ENCODE results near the gene NUDT7.

NUDT7 gene

DNA sequence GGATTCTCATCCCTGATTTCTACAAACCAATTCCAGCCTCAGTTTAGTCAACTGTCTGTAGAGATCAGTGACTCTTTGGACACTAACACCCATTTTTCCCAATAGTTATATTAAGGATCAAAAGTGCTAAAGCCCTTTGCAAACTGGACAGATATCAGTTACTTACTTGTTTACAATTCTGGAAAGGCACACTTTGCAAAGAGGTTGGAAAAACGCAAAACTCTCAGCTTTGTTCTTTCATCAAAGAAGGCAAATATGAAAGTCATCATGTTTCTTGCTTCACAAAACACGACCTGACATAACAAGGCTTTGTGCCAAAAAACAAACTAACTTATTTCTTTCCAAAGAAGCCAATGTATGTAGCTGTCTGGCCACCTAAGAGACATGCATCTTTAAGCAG, 39.9 kb downstream of the NUDT7 start:
- ATAC-seq (replicated peaks; ENCODE audit: extremely low read depth, poor library complexity, severe bottlenecking) = no peak
- peaks cover 26% of the 10 kb centered on the region for H3K27me3 Mint-ChIP-seq
- no peak for DNase-seq (ENCODE audit: low spot score in 2 of 2)
- H3K36me3 Mint-ChIP-seq (ENCODE audit: insufficient read depth) = no peaks in the 10 kb centered on the region
- no peaks in the 10 kb centered on the region for H3K9me3 Mint-ChIP-seq
- H3K4me1 Mint-ChIP-seq = no peaks in the 10 kb centered on the region
- H3K4me3 Mint-ChIP-seq = no peak overlapping the region
- H3K27ac Mint-ChIP-seq (ENCODE audit: low read depth) = no peak overlapping the region

DNA sequence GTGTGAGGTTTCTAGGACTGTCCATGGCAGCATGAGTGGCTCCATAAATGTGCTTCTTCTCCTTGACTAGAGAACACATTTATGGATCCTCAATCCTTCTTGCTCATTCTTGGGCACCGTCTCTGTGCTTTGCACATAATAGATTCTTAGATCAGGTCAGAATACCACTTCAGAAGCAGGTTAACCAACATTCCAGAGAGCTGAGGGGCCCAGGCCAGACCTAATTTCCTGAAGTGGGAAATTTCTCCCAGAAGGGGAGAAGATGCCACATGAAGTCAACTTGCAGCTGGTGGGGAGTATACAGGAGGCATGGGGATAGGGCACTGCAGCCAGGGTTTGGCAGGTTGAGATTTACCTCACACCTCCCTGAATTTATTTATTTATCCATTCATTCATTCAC, 41.7 kb downstream of the NUDT7 start:
- no peak overlapping the region for H3K4me3 Mint-ChIP-seq
- H3K9me3 Mint-ChIP-seq = no peaks in the 10 kb centered on the region
- H3K4me1 Mint-ChIP-seq = no peaks in the 10 kb centered on the region
- H3K27ac Mint-ChIP-seq (ENCODE audit: low read depth) = no peak overlapping the region
- peaks cover 21% of the 10 kb centered on the region for H3K27me3 Mint-ChIP-seq
- H3K36me3 Mint-ChIP-seq (ENCODE audit: insufficient read depth) = no peaks in the 10 kb centered on the region
- DNase-seq (ENCODE audit: low spot score in 2 of 2) (no peak), ATAC-seq (replicated peaks; ENCODE audit: extremely low read depth, poor library complexity, severe bottlenecking) (no peak)

DNA sequence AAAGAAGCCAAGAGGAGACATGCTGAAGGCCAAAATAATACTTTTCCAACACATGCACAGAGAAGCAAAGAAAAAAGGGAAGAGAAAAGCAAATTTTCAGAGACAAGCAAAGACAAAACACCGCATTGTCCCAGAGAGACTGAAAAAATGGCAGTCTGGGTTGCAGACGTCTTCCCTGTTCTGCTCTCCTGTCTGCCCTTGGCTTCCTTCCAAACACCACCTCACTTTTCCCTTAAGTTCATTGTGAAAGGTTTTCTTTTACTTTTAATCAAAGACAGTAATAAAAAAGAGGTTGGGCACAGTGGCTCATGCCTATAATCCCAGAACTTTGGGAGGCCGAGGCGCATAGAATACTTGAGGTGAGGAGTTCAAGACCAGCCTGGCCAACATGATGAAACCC, 44.9 kb downstream of the NUDT7 start:
- H3K9me3 Mint-ChIP-seq = no peaks in the 10 kb centered on the region
- no peak overlapping the region for H3K27ac Mint-ChIP-seq (ENCODE audit: low read depth)
- no peaks in the 10 kb centered on the region for H3K4me1 Mint-ChIP-seq
- DNase-seq (ENCODE audit: low spot score in 2 of 2) = no peak
- H3K27me3 Mint-ChIP-seq = peaks cover 7% of the 10 kb centered on the region
- no peak overlapping the region for H3K4me3 Mint-ChIP-seq
- H3K36me3 Mint-ChIP-seq (ENCODE audit: insufficient read depth) = peaks cover 1% of the 10 kb centered on the region
- no peak for ATAC-seq (replicated peaks; ENCODE audit: extremely low read depth, poor library complexity, severe bottlenecking)

DNA sequence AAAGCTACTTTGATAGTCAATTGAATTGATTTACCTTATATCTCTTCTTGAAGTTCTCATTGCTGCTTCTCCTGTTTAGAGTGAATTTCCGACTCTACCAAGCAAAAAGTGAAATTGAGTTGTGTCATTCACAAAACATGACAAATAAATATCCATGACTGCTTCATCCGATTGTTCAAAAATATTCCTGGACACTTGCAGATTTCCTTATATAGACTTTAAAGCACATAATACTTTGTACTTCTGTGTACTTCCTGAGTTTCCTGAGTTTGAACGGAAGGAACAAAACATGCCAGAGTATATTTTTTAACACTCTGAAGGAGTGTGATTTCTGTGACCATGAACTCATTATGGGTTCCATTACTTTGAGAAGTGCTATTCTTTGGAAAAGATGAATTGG, 45.5 kb downstream of the NUDT7 start:
- H3K36me3 Mint-ChIP-seq (ENCODE audit: insufficient read depth) = peaks cover 1% of the 10 kb centered on the region
- no peaks in the 10 kb centered on the region for H3K4me1 Mint-ChIP-seq
- peaks cover 7% of the 10 kb centered on the region for H3K27me3 Mint-ChIP-seq
- H3K9me3 Mint-ChIP-seq = no peaks in the 10 kb centered on the region
- no peak overlapping the region for H3K27ac Mint-ChIP-seq (ENCODE audit: low read depth)
- DNase-seq (ENCODE audit: low spot score in 2 of 2) (no peak), ATAC-seq (replicated peaks; ENCODE audit: extremely low read depth, poor library complexity, severe bottlenecking) (no peak)
- H3K4me3 Mint-ChIP-seq = no peak overlapping the region

DNA sequence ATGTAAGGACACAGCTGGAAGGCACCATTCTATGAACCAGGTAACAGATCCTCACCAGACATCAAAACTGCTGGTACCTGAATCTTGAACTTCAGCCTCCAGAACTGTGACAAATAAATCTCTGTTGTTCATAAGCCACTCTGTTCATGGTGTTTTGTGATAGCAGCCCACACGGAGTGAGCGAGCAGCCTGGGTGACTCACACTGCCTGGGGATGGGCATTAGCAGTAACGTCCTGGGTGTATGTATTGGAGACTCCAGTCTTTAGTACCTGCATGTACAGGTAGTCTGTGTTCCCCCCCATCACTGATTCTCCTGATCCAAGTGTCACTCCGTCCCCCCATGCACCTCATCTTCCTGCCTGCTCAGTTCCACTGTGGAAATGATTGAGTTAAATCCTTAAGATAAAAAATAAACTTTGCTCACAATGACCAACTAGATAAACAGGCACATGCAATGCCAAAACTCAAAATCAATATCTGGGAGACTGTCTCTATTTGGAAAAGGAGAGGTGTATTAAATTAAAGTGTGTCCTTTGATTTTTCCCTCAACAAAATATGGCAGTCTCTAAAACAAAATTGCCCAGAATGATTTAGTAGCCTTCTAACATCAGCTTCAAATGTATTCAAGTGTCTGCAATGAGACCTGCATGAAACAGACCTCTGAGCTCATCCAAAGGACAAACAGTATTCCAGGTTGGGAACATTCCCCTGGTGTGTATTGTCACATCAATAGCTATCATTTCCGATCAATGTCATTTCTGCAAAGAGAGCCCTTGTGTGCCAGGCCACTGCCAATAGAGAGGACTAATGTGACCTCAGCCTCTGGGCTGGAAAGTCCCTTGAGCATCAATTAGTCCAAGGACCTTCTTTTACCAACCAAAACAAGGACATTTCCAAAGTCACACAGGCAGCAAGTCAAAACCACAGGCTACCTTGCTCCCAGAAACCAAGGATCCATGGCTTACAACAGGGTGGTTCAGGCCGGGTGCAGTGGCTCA, 53.9 kb downstream of the NUDT7 start:
- Mint-ChIP-seq H3K4me3 (no peak overlapping the region), H3K36me3 (ENCODE audit: insufficient read depth) (peaks cover 3% of the 10 kb centered on the region), H3K9me3 (no peaks in the 10 kb centered on the region), H3K27ac (ENCODE audit: low read depth) (no peak overlapping the region), H3K4me1 (no peaks in the 10 kb centered on the region), H3K27me3 (peaks cover 38% of the 10 kb centered on the region)
- ATAC-seq (replicated peaks; ENCODE audit: extremely low read depth, poor library complexity, severe bottlenecking) (no peak), DNase-seq (ENCODE audit: low spot score in 2 of 2) (no peak)

DNA sequence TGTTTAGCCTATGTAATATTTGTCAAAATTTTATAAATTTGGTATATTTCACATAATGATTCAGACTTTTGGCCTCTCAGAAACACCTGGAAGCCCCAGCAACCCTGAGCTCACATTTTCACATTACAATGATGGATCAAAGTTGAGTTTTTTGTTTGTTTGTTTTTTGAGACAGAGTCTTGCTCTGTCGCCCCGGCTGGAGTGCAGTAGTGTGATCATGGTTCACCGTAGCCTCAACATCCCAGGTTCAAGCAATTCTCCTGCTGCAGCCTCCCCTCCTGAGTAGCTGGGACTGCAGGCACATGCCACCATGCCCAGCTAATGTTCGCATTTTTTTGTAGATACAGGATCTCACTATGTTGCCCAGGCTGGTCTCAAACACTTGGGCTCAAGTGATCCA, 55.4 kb downstream of the NUDT7 start:
- H3K27me3 Mint-ChIP-seq = peaks cover 38% of the 10 kb centered on the region
- H3K9me3 Mint-ChIP-seq = no peaks in the 10 kb centered on the region
- ATAC-seq (replicated peaks; ENCODE audit: extremely low read depth, poor library complexity, severe bottlenecking) = no peak

DNA sequence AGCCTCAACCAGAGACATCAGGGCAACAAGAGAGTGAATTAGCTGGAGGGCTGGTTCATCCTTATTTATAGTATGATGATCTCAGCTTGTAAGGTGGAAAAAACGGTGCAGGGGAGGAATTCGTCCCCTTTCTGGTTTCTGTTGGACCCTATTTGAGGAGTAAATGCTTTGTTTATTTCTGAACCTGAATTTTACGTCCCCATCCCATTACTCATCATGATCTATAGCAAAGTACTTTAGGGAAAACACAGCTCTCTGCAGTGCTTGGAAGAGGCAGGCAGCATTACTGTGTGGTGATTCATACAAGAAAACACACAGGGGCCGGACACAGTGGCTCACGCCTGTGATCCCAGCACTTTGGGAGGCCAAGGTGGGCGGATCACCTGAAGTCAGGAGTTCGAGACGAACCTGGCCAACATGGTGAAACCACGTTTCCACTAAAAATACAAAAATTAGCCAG, 58.1 kb downstream of the NUDT7 start:
- H3K27me3 Mint-ChIP-seq = peaks cover 25% of the 10 kb centered on the region
- DNase-seq (ENCODE audit: low spot score in 2 of 2) (no peak), ATAC-seq (replicated peaks; ENCODE audit: extremely low read depth, poor library complexity, severe bottlenecking) (no peak)
- H3K4me1 Mint-ChIP-seq = no peaks in the 10 kb centered on the region
- peaks cover 2% of the 10 kb centered on the region for H3K36me3 Mint-ChIP-seq (ENCODE audit: insufficient read depth)
- H3K27ac Mint-ChIP-seq (ENCODE audit: low read depth) = no peak overlapping the region
- no peak overlapping the region for H3K4me3 Mint-ChIP-seq
- H3K9me3 Mint-ChIP-seq = no peaks in the 10 kb centered on the region

More for the DNA sequence above, 55.4 kb downstream of the NUDT7 start:
- Mint-ChIP-seq H3K4me1 (no peaks in the 10 kb centered on the region), H3K4me3 (no peak overlapping the region), H3K27ac (ENCODE audit: low read depth) (no peak overlapping the region), H3K36me3 (ENCODE audit: insufficient read depth) (peaks cover 2% of the 10 kb centered on the region)
- no peak for DNase-seq (ENCODE audit: low spot score in 2 of 2)

DNA sequence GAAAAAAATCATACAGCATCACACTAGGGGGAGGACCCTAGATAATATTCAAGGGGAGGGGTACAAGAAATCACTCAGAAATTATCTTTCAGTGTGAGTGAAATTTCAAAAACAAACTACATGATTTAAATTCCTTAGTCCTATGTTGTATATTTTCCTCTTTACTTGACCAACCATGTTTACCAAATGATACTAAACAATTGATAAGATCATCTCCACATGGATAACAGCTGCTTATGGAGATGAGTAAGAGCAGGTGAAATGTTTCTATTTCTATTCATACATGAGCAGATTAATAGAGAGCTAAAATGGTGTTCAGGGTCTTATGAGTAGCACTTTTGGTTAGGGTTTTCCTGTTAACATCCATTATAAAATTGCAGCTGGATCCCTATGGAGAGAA, 58.8 kb downstream of the NUDT7 start:
- no peak for DNase-seq (ENCODE audit: low spot score in 2 of 2)
- no peak for ATAC-seq (replicated peaks; ENCODE audit: extremely low read depth, poor library complexity, severe bottlenecking)
- H3K27ac Mint-ChIP-seq (ENCODE audit: low read depth) = no peak overlapping the region
- no peak overlapping the region for H3K4me3 Mint-ChIP-seq
- no peaks in the 10 kb centered on the region for H3K4me1 Mint-ChIP-seq
- no peaks in the 10 kb centered on the region for H3K9me3 Mint-ChIP-seq
- peaks cover 23% of the 10 kb centered on the region for H3K27me3 Mint-ChIP-seq
- peaks cover 1% of the 10 kb centered on the region for H3K36me3 Mint-ChIP-seq (ENCODE audit: insufficient read depth)

DNA sequence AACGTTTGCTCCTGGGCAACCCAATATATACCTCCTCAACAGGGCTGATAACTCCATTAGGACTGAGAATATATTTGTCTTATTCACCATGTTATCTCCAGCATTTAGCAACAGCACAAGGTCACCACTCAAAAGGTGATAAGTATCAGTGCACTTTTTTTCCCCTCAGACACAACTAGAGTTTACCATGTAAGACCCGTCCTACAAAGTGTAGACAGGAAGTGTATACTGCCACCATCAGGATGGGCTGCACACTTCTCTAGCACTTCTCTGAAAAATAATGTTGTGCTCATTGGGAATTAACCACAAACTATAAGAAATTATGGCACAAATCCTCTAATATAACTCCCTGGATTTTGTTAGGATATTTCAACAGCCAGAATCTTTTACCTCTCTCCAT, 60.4 kb downstream of the NUDT7 start:
- Mint-ChIP-seq H3K27ac (ENCODE audit: low read depth) (no peak overlapping the region), H3K9me3 (no peaks in the 10 kb centered on the region), H3K4me1 (no peaks in the 10 kb centered on the region), H3K36me3 (ENCODE audit: insufficient read depth) (peaks cover 1% of the 10 kb centered on the region), H3K27me3 (peaks cover 34% of the 10 kb centered on the region), H3K4me3 (no peak overlapping the region)
- DNase-seq (ENCODE audit: low spot score in 2 of 2) (no peak), ATAC-seq (replicated peaks; ENCODE audit: extremely low read depth, poor library complexity, severe bottlenecking) (no peak)

DNA sequence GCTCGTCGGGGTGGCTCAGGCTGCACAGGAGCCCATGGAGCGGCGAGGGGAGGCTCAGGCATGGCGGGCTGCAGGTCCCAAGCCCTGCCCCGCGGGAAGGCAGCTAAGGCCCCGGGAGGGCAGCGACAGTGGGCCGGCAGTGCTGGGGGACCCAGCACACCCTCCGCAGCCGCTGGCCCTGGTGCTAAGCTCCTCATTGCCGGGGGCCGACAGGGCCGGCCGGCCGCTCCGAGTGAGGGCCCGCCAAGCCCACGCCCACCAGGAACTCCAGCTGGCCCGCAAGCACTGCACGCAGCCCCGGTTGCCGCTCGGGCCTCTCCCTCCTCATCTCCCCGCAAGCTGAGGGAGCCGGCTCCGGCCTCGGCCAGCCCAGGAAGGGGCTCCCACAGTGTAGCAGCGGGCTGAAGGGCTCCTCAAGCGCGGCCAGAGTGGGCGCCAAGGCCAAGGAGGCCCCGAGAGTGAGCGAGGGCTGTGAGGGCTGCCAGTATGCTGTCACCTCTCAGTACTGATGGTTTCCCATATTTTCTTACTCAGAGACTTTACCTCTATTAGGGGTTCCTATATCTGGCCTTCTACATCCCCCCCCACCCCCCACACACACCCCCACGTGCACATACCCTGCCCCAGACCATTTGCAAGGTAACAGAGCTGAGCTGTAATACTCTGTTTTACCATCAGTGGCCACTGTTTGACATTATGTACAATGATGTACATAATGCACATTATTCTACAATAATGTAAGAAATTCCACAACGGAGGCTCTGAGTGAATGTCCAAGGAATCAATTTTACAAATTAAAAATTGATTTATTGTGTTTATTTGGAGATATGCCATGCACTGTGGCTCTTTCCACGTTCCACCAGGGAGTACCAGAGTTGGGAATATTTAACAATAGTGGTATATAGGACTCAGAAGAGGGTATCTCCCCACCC, 62.4 kb downstream of the NUDT7 start:
- H3K27ac Mint-ChIP-seq (ENCODE audit: low read depth) = no peak overlapping the region
- H3K9me3 Mint-ChIP-seq = no peaks in the 10 kb centered on the region
- H3K36me3 Mint-ChIP-seq (ENCODE audit: insufficient read depth) = peaks cover 1% of the 10 kb centered on the region
- no peak for DNase-seq (ENCODE audit: low spot score in 2 of 2)
- no peak overlapping the region for H3K4me3 Mint-ChIP-seq
- peaks cover 43% of the 10 kb centered on the region for H3K27me3 Mint-ChIP-seq
- ATAC-seq (replicated peaks; ENCODE audit: extremely low read depth, poor library complexity, severe bottlenecking) = no peak
- H3K4me1 Mint-ChIP-seq = peaks cover 7% of the 10 kb centered on the region

DNA sequence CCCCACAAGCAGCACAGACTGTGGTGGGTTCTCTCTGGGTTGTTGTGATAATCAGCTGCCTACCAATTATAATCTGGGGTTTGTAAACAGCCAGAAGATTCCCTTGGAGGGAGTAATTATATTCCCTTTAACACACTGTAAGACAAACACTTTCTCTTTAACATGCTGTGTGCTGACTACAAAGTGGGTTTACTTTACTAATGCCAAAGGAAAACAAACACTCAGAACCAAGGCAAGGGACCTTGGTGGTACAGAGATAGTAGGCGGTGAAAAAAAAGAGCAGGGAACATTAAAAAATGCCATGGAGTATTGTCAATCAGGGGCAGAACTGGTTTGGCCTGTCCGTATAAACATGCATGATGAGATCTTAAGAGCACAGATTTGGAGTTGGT, 63.1 kb downstream of the NUDT7 start:
- ATAC-seq (replicated peaks; ENCODE audit: extremely low read depth, poor library complexity, severe bottlenecking) = no peak
- H3K9me3 Mint-ChIP-seq = no peaks in the 10 kb centered on the region
- H3K4me1 Mint-ChIP-seq = peaks cover 7% of the 10 kb centered on the region
- H3K4me3 Mint-ChIP-seq = no peak overlapping the region
- no peak for DNase-seq (ENCODE audit: low spot score in 2 of 2)
- H3K27me3 Mint-ChIP-seq = peaks cover 43% of the 10 kb centered on the region
- peaks cover 1% of the 10 kb centered on the region for H3K36me3 Mint-ChIP-seq (ENCODE audit: insufficient read depth)
- no peak overlapping the region for H3K27ac Mint-ChIP-seq (ENCODE audit: low read depth)

DNA sequence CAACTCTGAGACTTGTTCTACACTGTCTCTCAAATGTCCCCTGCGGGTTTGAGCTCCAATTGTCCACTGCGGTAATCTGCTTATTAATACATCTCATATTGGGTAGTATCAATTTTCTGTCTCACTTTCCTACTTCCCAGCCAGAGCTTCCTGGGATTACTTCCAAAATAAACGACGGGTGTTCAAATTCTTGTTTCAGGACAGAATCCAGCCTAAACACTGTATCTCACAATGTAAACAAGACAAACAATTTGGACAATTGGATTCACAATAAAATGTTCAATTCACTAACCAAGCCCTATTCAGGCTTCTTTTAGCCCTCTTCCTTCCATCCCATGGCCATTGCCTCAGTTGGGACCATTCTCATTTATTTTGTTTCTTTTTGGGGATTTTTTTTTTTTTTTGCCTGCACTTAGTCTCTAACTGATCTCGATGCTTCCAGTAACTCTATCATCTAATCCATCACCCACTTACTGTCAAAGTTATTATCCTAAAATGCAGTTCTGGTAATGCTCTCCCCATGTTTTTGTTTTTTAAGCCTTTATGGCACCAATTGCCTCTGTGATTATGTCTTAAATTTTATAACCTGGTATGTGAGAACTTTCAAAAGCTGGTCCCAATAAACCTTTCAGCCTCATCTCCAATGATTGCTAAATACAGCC, 64.0 kb downstream of the NUDT7 start:
- DNase-seq (ENCODE audit: low spot score in 2 of 2) = no peak
- Mint-ChIP-seq H3K36me3 (ENCODE audit: insufficient read depth) (peaks cover 1% of the 10 kb centered on the region), H3K27ac (ENCODE audit: low read depth) (no peak overlapping the region), H3K9me3 (no peaks in the 10 kb centered on the region), H3K27me3 (peaks cover 52% of the 10 kb centered on the region), H3K4me1 (peaks cover 7% of the 10 kb centered on the region), H3K4me3 (no peak overlapping the region)
- ATAC-seq (replicated peaks; ENCODE audit: extremely low read depth, poor library complexity, severe bottlenecking) = no peak
